ENCODE results near the gene RFTN1.

Gene RFTN1

GRCh38 chr3:16329826-16330129, 183.7 kb downstream of the RFTN1 start:
- DNase-seq (ENCODE audit: low read depth): no peak
- TF ChIP-seq CTCF (conservative IDR thresholded peaks at IDR 0.05; ENCODE audit: low read length): no peak
- H3K4me3 ChIP-seq (ENCODE audit: low read length): no peak overlapping the region

- no peak overlapping the region for H3K4me3 ChIP-seq (ENCODE audit: low read length)
- TF ChIP-seq CTCF (conservative IDR thresholded peaks at IDR 0.05; ENCODE audit: low read length): no peak
- no peak for DNase-seq (ENCODE audit: low read depth)
These were observed 184.3 kb downstream of the RFTN1 start for GRCh38 chr3:16329036-16329825.

- H3K4me3 ChIP-seq (ENCODE audit: low read length): no peak overlapping the region
- TF ChIP-seq CTCF (conservative IDR thresholded peaks at IDR 0.05; ENCODE audit: low read length): no peak
- no peak for DNase-seq (ENCODE audit: low read depth)
These were observed 185.4 kb downstream of the RFTN1 start for GRCh38 chr3:16328124-16328523.

- no peak for TF ChIP-seq CTCF (conservative IDR thresholded peaks at IDR 0.05; ENCODE audit: low read length)
- no peak for DNase-seq (ENCODE audit: low read depth)
- H3K4me3 ChIP-seq (ENCODE audit: low read length): no peak overlapping the region
These were observed 186.7 kb downstream of the RFTN1 start for GRCh38 chr3:16326724-16327349.

- no peak for DNase-seq (ENCODE audit: low read depth)
- no peak for TF ChIP-seq CTCF (conservative IDR thresholded peaks at IDR 0.05; ENCODE audit: low read length)
These were observed 187.6 kb downstream of the RFTN1 start for GRCh38 chr3:16325850-16326249.

GRCh38 chr3:16323737-16324136, 189.8 kb downstream of the RFTN1 start:
- no peak for TF ChIP-seq CTCF (conservative IDR thresholded peaks at IDR 0.05; ENCODE audit: low read length)
- no peak overlapping the region for H3K4me3 ChIP-seq (ENCODE audit: low read length)
- no peak for DNase-seq (ENCODE audit: low read depth)

More at GRCh38 chr3:16325850-16326249, 187.6 kb downstream of the RFTN1 start:
- no peak overlapping the region for H3K4me3 ChIP-seq (ENCODE audit: low read length)

- H3K4me3 ChIP-seq (ENCODE audit: low read length): no peak overlapping the region
- no peak for TF ChIP-seq CTCF (conservative IDR thresholded peaks at IDR 0.05; ENCODE audit: low read length)
- DNase-seq (ENCODE audit: low read depth): no peak
These were observed 191.3 kb downstream of the RFTN1 start for GRCh38 chr3:16322189-16322588.

Measured in AG10803 (cell line).